ENCODE measurements around the gene LRIG1.
A peak's percentile ranks its signal among the peaks of the same experiment; 100 is the strongest.

LRIG1 gene

GRCh38 chr3:66502245-66502874 lies 1.5 kb upstream of the LRIG1 start:
- DNase-seq = no peak

DNA sequence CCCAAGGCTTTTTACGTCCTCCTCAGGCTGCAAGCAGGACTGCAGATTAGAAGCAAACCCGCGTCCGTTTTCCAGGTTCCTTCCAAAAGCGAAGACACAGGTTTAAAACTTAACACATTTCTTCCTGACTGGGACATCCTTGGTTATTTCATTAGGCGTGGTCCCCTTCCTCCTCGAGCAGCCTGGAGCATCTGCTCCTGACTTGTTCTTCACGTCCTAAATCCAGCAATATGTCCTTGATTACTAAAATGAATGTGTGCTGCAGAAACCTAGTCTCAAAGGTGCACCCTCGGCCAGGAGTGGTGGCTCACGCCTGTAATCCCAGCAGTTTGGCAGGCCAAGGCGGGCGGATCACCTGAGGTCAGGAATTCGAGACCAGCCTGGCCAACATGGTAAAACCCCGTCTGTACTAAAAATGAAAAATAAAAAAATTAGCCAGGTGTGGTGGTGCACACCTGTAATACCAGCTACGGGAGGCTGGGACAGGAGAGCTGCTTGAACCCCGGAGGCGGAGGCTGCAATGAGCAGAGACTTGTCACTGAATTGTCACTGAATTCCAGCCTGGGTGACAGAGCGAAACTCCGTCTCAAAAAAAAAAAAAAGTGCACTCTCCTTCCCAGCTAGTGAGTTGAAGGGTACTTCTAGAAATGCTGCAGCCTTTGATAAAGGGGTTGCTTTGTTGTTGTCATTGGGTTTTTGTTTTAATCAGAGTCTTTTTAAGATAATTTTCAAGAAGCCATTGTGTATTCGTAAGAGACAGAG lies 842 bp upstream of the LRIG1 start:
- no peak for DNase-seq

GRCh38 chr3:66499881-66500575 lies 794 bp downstream of the LRIG1 start:
- DNase-seq = peak; percentile 76

GRCh38 chr3:66498687-66499621 lies 1.9 kb downstream of the LRIG1 start:
- DNase-seq = no peak

DNA sequence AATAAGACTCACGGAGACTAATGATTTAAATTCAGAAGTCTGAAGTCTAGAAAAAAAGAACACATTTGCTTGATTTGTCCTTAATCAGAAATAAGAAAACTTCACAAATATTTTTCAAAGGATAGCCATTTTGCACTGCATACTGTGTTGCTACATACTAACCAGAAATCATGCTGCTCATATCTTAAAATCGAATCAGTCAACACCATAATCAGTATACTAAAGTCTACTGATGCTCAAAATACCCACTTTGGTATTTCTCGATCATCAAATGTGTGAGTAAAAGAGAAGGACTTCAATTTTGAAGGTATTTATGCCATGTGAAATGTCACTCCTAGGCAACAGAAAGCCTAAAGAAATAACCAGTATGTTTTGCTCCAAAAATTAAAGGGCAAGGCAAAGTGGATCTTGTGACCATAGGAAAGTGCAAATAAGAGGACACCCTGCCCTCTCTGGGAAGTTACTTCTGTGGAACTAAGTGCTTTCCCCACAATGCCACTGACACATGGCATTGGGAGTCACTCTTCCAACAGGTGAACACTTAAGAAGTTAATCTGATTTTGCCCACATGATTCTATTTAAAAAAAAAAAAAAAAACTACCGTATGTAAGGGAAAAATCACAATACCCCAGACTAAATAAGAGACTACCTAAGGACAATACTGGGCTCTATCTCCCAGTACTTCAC lies 2.7 kb downstream of the LRIG1 start:
- DNase-seq = no peak

- DNase-seq = no peak
These were observed 3.4 kb downstream of the LRIG1 start for GRCh38 chr3:66497288-66497984.

- no peak for DNase-seq
These were observed 4.1 kb downstream of the LRIG1 start for GRCh38 chr3:66496746-66497145.

DNA sequence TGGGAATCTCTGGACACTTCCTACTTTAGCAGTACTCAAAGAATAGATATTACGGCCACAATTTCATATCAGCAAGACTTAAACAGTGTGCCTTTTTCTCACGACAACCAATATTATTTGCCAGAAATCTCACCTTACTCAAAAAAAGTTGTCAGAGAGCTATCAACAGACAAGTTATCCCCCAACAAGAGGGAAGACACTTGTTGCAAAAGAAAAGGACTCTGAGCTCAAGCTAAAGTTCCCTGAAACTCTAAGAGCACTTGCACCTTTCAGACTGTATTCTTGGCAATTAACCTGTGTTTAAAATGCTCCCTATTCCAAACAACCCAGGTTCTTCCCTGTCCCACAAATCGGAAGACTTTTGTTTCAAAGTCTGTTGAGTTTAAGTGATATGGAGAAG lies 4.5 kb downstream of the LRIG1 start:
- DNase-seq = no peak

DNA sequence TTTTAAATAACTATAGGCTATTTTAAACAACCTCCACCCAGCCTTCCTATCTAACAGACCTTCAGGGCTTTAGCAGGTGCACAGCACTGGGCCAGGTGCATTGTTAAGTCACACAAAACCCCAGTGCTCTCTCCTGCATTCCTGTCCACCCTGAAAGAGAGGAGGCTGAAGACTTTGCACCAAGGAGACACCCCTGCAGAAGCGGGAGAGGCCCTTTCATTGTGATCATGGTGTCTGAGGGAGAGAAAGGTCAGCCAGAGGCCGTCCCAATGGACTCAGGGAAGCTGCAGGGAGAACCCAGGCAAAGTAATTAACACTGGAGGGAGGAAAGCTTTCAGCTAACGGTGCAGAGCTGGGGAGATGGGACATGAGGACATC lies 5.2 kb downstream of the LRIG1 start:
- no peak for DNase-seq

DNA sequence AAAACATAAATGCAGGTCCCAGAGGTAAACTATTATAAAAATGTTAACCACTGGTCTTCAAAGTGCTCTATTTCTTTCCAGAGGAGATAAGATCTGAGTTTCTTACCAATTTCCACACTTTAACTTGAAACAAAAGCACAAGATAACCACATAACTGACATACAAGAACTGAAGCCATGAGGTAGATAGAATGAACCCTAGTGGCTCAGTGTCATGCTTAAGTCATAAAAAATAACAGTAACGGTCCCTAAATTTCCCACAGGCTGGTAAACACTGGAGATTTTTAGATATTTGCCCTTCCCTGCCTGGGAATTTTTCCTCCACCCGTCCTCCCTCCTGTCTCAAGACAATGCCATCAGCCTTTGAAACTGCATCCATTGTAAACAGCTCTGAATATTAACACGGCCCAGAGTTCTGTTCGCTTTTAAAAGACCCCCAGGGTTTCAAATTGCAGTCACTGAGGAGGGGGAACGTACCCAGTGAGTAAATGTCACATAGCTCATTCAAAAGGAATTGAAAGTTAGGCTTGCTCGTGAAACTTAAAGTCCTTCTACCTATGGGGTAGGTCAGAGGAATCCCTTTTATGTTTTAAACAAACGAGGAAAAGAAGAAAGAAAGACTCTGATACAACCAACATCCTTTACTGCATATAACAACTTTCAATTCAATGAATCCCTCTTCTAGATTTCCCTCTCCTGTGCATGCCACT lies 5.7 kb downstream of the LRIG1 start:
- no peak for DNase-seq

- DNase-seq = no peak
These were observed 7.2 kb downstream of the LRIG1 start for GRCh38 chr3:66493458-66494099.

GRCh38 chr3:66492672-66493071 lies 8.2 kb downstream of the LRIG1 start:
- no peak for DNase-seq

- DNase-seq = no peak
These were observed 8.8 kb downstream of the LRIG1 start for GRCh38 chr3:66492071-66492470.

- no peak for DNase-seq
These were observed 9.8 kb downstream of the LRIG1 start for GRCh38 chr3:66490984-66491383.

DNA sequence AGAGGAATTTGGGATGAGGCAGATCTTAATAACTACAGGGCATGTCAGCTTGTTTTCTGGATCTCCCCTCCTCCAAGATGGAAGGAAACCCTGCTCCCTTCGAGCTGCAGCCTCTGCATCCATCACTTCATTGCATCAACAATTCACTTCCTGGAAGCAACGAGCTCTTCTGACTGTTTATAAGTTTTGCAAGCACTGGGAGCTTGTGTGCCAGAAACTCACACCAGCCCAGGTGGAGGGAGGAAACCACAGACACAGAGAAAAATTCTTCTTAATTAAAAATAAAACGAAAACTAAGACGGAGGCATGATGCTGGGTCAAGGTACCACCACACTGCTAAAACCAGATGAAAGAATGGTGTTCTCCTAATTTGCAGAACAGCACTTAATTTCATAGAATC lies 10.6 kb downstream of the LRIG1 start:
- DNase-seq = no peak

DNA sequence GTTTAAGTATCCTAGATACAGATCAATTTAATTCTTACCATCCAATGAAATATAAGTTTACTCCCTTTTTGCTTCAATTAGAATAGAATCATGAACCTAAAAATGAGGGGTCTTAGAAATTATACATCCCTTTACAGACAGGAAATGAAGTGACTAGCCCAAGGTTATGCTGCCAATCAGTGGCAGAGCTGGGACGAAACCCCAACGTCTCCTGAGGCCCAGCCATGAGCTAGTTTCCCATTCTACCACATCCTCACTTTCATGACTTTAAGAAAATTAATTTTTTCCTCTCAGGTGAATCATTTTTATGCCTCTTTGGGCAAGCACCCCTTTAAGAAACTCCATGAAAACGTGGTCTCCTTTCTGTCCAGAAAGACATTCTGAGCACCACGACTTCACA lies 11.2 kb downstream of the LRIG1 start:
- no peak for DNase-seq

- no peak for DNase-seq
These were observed 11.7 kb downstream of the LRIG1 start for GRCh38 chr3:66489115-66489514.

- no peak for DNase-seq
These were observed 12.3 kb downstream of the LRIG1 start for GRCh38 chr3:66488492-66488891.

- no peak for DNase-seq
These were observed 13.4 kb downstream of the LRIG1 start for GRCh38 chr3:66487465-66487864.

GRCh38 chr3:66486646-66487045 lies 14.2 kb downstream of the LRIG1 start:
- DNase-seq = no peak

DNA sequence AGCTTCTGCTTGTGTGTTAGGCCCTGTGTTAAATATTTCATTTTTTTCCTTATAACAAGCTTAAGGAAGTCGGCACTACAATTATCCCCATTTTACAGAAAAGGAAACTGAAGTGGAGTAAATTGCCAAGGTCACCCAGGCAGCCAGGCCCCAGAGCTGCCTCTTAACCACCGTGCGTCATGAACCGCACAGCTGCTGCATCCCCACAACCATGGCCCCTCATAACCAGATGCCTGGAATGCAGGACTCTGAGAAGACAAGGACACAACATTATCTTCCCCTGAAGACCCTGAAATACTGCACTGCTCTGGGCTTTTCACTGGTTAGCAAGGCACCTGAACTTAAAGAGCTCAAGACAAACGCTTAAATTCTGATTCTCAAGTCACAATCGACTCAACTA lies 14.6 kb downstream of the LRIG1 start:
- DNase-seq = no peak

Data from activated CD8-positive, alpha-beta memory T cell treated with anti-CD3 and anti-CD28 coated beads, Interleukin-2, amount 50 U/mL, for 48 hours (primary cell).